HL-60 (cell line): Measurements from ENCODE around the gene MTMR3.

Experiments used
- GABPA ChIP-seq: IDR thresholded peaks from 2 replicates; pipeline ENCODE4 v1.6.1; 2012; ENCODE audit warnings: low read depth
- POLR2AphosphoS5 ChIP-seq: IDR thresholded peaks from 2 replicates; pipeline ENCODE4 v1.6.1; 2012; ENCODE audit warnings: low read depth
- SPI1 ChIP-seq: IDR thresholded peaks from 2 replicates; pipeline ENCODE4 v1.6.1; 2012; ENCODE audit warnings: low read depth, mild to moderate bottlenecking, borderline replicate concordance
- TF ChIP-seq, protein P1 (sequence below): IDR thresholded peaks from one replicate; pipeline ENCODE4 v1.5.1; 2011; ENCODE audit warnings: low read length, control low read depth, inconsistent platforms; ENCODE audit not compliant: insufficient read depth
- TF ChIP-seq, protein P2 (sequence below): IDR thresholded peaks from 2 replicates; pipeline ENCODE4 v1.6.1; 2012; ENCODE audit warnings: low read depth; ENCODE audit not compliant: insufficient replicate concordance

DNA sequence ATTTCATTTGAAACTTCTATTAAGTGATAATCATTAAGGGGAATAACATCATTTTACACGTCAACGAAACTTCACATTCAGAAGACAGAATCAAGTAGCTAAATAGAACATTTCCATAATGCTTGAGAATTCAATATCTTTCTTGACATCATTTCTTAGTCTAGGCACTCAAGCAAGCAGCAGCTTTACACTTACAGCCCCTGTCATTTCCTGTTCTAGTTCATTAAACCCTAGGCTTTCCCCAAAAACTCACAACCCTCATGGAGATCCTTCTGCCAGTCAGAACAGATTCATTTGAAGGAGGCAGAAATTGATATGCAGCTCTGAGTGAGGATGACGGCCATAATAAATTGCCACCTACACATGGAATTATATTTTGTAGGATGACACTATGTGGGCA is 192.0 kb downstream of the MTMR3 start:
- TF ChIP-seq, protein P1, sequence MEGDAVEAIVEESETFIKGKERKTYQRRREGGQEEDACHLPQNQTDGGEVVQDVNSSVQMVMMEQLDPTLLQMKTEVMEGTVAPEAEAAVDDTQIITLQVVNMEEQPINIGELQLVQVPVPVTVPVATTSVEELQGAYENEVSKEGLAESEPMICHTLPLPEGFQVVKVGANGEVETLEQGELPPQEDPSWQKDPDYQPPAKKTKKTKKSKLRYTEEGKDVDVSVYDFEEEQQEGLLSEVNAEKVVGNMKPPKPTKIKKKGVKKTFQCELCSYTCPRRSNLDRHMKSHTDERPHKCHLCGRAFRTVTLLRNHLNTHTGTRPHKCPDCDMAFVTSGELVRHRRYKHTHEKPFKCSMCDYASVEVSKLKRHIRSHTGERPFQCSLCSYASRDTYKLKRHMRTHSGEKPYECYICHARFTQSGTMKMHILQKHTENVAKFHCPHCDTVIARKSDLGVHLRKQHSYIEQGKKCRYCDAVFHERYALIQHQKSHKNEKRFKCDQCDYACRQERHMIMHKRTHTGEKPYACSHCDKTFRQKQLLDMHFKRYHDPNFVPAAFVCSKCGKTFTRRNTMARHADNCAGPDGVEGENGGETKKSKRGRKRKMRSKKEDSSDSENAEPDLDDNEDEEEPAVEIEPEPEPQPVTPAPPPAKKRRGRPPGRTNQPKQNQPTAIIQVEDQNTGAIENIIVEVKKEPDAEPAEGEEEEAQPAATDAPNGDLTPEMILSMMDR: no peak
- TF ChIP-seq POLR2AphosphoS5: no peak
- TF ChIP-seq, protein P2, sequence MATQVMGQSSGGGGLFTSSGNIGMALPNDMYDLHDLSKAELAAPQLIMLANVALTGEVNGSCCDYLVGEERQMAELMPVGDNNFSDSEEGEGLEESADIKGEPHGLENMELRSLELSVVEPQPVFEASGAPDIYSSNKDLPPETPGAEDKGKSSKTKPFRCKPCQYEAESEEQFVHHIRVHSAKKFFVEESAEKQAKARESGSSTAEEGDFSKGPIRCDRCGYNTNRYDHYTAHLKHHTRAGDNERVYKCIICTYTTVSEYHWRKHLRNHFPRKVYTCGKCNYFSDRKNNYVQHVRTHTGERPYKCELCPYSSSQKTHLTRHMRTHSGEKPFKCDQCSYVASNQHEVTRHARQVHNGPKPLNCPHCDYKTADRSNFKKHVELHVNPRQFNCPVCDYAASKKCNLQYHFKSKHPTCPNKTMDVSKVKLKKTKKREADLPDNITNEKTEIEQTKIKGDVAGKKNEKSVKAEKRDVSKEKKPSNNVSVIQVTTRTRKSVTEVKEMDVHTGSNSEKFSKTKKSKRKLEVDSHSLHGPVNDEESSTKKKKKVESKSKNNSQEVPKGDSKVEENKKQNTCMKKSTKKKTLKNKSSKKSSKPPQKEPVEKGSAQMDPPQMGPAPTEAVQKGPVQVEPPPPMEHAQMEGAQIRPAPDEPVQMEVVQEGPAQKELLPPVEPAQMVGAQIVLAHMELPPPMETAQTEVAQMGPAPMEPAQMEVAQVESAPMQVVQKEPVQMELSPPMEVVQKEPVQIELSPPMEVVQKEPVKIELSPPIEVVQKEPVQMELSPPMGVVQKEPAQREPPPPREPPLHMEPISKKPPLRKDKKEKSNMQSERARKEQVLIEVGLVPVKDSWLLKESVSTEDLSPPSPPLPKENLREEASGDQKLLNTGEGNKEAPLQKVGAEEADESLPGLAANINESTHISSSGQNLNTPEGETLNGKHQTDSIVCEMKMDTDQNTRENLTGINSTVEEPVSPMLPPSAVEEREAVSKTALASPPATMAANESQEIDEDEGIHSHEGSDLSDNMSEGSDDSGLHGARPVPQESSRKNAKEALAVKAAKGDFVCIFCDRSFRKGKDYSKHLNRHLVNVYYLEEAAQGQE: no peak
- TF ChIP-seq GABPA: no peak
- no peak for TF ChIP-seq SPI1
